GM21529 (cell line): ENCODE results near the gene JPT2.
A peak's percentile ranks its signal among the peaks of the same experiment; 100 is the strongest.
"Not testable (repeated sequence)": the region's sequence is repeated elsewhere in the genome, so short reads cannot be mapped to it uniquely, and the experiment has no call there.

Experiments used
- ATAC-seq: cut with Tn5 transposase; IDR thresholded peaks from one replicate; pipeline ENCODE4 v1.9.1; 2021; ENCODE audit not compliant: unreplicated experiment

Gene JPT2

DNA sequence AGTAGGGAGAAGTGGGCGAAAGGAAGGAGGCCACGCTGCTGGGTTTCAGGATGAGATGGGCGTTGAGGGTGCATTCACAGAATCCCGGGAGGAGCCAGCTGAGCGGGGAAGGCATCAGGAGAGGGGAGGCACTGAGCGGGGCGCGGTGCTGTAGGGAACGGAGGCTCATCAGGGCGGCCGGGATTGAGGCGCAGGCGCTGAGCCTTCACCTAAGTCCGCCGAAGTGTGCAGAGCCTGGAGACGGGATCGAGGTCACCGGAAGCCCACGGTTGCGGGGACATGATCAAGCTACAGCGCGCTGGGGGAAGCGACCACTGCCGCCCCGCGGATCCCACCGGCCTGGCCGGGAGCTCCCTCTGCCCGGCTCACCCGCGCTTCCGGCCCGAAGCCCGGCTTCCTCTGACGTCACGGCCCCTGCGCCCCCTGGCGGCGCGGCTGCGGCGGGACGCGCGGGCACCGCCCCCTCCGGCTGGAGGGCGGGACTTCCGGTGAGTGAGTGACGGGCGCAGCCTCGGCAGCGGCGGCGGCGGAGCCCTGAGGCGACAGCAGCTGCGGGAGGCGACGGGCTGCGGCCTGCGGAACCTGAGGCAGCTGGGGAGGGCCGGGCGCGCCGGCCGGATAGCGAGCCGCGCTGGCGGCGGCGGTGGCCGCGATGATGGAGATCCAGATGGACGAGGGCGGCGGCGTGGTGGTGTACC lies 27.8 kb downstream of the JPT2 start, which contains the start of gene MAPK8IP3:
Gene MAPK8IP3, plus strand, starts transcription at position 508 of the 698 bp plus-strand sequence. Its CDS starts 145 bp downstream, at position 653.
- peak; percentile 70 for ATAC-seq

DNA sequence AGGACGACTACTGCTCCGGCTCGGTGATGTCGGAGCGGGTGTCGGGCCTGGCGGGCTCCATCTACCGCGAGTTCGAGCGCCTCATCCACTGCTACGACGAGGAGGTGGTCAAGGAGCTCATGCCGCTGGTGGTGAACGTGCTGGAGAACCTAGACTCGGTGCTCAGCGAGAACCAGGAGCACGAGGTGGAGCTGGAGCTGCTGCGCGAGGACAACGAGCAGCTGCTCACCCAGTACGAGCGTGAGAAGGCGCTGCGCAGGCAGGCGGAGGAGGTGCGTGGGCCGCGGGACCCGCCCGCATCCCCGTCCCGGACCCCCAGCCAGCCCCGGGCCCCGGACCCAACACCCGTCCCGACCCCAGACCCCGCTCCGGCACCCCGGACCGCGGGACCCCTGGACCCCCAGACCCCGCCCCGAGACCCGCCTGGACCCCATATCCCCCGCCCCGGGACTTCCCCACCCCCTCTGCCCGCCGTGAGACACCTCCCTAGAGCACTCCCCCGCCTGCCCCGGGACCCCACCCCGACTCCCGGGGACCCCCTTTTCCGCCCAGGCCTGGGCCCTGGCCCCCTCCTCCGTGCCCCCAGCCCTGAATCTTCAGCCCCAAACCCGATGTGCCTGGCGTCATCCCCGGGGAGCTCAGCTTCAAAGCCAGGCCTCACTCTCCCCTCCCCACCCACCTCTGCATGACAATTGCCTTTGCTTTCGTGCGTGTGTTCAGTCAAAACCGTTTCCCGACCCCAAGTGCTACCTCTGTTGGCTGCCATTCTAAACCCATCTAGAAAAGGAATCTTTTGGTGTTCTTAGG lies 28.5 kb downstream of the JPT2 start:
- peak; percentile 23 for ATAC-seq

DNA sequence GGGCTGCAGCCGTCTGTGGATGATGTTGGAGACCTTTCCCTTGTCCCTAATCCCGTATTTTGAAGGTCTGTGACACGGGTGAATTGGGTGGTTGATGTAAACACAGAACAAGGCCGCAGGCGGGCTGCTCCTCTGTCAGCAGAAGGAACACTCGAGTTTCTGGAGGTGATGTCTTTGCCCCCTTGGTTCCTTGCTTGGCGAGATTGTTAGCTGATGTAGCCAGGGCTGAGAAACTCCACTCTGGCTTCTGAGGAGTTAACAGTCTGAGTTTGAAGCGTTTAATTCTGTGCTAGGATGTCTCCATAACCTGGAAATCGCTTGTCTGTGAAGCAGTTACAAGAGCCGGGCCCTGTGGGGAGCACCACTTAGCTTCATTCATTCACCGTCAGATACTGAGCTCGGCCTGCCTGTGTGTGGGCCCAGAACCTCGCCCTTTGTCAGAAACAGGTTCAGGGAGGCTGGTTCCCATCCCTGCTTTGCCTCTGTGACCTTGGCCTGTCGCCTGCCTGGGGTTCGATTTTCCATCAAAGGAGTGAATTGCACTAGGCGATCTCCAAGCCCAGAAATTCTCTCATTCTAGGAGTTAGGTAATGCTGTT lies 29.2 kb downstream of the JPT2 start:
- ATAC-seq, result no peak

DNA sequence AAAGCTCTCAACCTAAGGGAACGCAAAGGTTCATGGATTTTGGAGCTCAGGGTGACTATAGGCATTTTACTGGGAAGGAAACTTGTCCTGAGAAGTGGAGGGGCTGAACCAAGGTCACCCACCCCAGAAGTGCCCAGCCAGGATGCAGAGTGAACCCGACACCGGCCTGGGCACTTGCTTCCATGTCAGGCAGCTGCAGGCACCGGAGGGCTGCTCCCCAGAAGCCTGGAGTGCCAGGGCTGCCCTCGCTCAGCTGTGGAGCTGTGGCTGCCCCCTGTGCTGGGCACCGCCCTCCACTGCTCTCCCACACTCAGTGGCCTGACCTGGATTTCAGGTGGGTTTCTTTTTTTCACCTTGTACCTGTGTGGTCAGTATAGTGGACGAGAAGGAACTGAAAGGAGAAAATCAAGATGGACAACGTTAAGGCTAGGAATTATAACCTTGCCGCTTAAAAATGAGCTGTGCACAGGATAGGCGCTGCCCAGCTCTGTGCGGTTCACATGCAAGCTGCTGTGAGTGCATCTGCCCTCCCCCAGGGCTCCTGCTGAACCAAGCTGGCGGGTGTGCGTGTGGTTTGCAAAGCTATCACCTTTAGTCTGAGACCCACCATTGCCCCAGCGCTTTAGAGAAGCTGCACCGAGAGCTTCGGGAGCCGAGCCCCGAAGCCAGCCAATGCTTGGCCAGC lies 30.1 kb downstream of the JPT2 start:
- ATAC-seq, result no peak

DNA sequence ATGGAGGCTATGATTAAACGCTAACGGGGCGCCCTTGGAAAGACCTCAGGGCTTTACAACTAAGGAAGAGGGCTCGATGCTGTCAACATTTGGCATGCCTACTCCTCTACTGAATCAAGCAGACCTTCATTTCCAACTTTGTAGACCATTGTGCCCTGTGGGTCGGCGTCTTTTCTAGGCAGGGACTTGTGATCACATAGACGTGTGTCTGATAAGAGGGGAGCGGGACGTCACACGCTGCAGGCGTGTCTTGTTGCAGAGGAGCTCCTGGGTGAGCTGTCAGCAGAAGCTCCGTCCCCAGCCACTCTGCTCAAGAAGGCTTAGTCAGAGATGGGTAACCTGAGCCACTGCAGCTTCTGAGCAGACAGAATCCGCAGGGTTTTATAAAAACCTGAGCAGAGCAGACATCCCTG lies 30.7 kb downstream of the JPT2 start:
- no peak for ATAC-seq

DNA sequence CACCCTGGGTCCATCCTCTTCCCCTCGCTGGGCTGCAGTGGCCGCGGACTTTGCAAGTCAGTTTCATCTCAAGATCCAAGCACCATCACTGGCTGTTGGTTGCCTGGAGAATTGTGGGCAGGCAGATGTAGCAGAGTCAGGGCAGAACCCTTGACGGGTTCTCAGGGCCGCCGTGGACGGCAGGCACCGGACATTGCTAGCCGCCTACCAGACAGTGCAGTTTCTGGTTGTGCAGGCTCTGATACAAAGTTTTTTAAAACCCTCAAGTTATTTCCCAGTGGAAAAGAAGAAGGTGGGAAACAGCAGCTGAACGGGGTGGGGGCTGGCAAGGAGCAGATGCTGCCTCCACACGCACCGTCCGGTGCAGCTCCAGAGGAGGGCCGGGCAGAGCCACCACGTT lies 31.3 kb downstream of the JPT2 start:
- ATAC-seq, result no peak

DNA sequence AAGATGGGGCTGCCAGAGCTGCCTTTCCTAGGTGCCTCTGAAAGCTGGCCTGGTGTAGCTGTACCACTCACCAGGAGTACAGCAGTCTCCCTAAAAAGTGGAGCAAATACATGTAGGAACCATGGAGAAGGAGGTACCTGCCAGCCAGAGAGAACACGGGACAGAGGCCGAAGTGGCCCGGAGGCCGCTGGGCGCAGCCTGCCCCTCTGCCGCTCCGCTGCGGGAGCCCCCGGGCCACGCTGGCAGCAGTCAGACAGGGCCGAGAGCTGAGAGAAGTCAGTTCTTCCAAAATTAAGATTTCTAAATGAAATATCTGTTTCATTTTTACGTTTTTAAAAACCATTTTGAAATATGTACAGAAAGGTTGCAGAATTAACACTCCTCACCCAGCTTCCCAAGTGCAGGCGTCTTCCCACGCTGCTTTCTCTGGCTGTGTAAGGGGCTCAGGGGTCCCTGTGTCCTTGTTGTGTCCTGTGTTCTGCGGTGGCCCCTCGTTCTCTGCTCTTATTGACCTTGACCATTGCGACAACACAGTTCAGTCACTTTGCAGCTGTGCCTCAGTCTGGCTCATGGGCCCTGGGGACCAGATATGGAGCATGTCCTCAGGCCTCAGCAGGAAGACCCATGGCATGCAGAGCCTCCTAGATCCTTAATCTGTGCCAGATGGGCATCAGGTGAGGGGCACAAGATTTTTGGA lies 32.9 kb downstream of the JPT2 start:
- ATAC-seq, result no peak

DNA sequence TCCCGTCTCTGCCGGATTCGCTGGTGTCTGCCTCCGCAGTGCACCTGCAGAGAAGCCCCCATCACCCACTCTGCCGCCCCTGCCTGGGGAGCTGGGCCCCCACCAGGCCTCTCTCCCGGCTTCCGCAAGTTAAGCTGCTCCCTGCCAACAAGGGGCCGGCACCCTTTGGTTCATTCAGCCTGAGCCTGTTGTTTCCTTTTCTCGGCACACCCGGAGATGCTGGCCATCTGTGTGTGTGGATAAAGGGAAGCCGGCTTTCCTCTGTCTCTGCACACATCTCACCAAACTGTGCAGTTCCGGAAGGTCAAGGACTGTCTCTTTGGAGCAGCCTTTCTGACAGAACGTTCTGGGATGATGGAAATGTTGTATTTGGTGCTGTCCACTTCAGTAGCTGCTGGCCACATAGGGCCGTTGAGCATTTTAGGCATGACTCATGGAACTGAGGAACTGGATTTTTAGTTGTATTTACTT lies 34.7 kb downstream of the JPT2 start:
- ATAC-seq, result no peak

DNA sequence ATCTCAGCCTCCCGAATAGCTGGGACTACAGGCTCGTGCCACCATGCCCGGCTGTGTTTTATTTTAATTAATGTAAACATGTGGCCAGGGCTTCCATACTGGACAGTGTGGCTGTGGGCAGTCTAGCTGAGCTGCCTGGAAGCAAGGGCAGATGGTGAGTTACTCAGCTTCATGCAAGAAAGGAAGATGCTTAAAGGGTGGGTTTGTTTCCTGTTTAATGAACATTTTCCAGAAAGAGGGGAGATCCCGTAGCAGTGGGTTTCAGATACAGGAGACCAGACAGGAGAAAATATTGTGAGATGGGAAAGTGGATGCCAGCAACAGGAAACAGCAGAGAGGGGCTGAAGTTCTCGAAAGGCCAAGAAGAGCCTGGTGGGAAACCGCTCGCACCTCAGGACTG lies 35.3 kb downstream of the JPT2 start:
- no peak for ATAC-seq

DNA sequence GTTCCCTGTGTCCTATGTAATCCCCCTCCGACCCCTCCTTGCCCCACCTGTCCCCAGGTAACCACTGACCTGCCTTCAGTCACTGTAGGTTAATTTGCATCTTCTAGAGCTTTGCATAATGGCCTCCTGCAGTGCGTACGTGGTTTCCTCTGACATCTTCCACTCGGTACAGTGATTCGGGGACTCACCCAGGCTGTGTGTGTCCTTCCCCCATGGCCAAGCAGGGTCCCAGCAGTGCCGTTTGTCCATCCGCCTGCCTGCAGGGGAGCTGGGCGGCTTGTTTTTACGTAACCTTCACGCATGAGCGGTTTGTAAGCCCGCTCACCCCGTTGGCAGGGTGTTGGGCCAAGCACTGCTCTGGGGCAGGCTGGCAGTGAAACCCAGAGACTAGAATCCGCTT lies 35.9 kb downstream of the JPT2 start:
- no peak for ATAC-seq

DNA sequence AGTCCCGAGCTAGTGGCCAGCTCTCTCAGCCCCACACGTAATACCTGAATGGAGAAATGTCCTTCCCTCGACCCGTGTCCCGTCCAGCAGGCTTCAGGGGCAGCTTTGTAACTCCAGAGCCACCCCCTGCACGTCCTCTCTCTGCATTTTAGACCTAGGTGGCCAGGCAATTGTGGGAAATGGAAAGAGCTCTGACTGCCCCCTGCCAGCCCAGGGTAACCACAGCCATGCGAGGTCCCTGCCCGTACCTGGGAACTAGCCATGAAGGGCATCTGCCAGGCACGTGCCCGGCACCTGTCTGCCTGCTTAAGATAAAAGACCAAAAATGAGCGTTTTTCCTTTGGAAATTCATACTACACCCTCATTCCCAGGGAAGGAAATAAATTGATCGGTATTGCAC lies 37.1 kb downstream of the JPT2 start:
- ATAC-seq, result no peak

DNA sequence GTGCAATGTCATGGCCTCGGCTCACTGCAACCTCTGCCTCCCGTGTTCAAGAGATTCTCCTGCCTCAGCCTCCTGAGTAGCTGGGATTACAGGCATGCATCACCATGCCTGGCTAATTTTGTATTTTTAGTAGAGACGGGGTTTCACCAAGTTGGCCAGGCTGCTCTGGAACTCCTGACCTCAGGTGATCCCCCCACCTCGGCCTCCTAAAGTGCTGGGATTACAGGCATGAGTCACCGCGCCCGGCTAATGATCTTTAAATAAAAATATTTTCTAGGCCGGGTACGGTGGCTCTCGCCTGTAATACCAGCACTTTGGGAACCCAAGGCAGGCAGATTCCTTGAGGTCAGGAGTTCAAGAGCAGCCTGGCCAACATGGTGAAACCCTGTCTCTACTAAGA lies 40.2 kb downstream of the JPT2 start:
- not testable (repeated sequence) for ATAC-seq

DNA sequence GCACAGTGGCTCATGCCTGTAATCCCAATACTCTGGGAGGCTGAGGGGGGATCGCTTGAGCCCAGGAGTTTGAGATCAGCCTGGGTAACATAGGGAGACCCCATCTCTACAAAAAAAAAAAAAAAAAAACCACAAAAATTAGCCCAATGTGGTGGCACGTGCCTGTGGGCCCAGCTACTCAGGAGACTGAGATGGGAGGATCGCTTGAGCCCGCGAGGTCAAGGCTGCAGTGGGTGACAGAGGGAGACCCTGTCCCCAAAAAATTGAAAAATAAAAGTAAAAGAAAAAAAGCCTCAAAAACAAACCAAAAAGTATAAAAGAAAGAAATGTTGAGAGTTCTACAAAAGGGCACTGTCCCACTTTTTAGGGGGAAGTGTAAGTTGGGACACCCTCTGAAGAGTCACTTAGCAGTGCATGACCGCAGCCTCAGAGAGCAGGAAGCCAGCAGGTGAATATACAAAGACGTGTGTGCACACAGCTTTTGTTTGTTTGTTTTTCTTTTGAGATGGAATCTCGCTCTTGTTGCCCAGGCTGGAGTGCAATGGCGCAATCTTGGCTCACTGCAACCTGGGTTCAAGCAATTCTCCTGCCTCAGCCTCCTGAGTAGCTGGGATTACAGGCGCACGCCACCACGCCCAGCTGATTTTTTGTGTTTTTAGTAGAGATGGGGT lies 41.6 kb downstream of the JPT2 start:
- not testable (repeated sequence) for ATAC-seq

DNA sequence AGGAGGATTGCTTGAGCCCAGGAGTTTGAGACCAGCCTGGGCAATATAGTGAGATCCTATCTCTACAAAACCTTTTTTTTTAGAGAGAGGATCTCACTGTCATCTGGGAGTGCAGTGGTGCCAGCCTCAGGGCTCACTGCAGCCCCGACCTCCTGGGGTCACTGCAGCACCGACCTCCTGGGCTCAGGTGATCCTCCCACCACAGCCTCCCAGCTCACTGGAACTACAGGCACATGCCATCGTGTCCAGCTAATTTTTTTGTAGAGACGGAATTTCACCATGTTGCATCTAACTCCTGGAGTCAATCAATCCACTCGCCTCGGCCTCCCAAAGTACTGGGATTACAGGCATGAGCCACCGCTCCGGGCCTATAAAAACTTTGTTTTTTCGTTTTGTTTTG lies 43.3 kb downstream of the JPT2 start:
- ATAC-seq, result no peak

DNA sequence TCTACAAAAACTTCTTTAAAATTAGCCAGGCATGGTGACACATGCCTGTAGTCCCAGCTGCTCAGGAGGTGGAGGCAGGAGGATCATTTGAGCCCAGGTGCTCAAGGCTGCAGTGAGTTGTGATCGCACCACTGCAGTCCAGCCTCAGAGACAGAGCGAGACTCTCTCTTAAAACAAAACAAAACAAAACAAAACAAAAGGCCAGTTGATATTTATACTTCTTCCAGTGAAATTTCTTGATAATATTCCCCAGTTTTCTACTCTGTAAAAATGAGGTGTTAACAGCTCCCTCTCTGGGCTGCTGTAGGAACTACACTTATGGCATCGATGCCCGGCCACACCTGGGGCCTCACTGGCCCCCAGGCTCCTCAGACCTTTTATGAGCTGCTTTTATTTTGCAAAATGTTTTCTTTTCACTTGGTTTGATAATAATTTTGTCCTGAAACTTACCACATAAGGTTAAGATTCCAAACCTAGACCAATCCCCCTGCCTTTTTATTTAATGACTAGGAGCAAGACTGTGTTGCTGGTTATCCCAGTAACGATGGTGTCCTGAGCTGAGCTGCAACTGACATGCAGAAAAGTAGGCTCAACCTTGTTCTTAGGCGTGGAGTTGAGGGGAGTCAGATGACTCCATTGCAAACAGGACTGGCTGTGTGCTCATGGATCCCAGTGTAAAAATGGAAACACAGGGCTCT lies 45.5 kb downstream of the JPT2 start:
- ATAC-seq, result no peak

DNA sequence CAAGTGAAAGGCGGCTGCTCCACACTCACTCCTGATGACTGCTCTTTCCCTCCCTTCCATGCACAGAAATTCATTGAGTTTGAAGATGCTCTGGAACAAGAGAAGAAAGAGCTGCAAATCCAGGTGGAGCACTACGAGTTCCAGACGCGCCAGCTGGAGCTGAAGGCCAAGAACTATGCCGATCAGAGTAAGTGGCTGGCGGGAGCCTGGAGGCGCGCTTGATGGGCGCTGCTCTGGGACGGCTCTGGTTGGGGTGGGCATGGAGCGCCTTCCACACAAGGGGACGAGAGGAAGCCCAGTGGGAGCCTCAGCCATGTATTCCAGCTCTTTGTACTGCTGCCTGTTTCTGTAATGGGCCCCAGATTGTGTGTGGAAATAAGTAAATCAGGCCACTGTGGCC lies 46.4 kb downstream of the JPT2 start:
- ATAC-seq, result no peak

DNA sequence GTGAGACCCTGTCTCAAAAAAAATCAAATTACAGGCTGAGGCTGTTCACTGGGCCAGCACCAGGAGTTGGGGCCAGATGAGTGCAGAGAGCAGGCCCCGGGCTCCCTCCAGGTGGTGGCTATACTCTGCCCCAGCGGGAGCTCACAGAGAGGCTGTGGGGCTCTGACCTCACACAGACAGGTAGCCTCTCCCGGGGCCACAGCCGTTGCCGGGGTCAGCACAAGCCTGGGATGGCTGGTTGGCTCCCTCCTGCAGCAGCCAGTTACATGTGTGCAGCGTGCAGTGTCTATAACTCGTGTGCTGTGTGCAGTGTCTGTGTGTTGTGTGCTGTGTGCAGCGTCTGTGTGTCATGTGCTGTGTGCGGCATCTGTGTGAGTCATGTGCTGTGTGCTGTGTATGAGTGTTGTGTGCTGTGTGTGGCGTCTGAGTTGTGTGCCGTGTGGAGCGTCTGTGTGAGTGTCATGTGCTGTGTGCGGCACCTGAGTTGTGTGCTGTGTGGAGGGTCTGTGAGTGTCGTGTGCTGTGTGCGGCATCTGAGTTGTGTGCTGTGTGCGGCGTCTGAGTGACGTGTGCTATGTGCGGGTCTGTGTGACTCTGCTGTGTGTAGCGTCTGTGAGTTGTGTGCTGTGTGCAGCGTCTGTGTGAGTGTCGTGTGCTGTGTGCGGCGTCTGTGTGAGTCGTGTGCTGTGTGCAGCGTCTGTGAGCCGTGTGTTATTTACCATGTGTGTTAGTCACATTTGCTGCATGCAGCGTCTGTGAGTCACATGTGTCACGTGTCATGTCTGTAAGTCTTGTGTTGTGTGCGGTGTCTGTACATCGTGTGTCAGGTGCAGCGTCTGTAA lies 48.8 kb downstream of the JPT2 start:
- ATAC-seq, result no peak
